HepG2 (cell line): Measurements from ENCODE around the gene ZNF428. TPM values are rescaled to one million over a fixed set of nuclear protein-coding genes. Genes with fewer than 3 reads are reported as not detected.

Source experiments
- ATAC-seq: fragments of 200-7000 bp; cut with Tn5 transposase; 3 replicates; pipeline ENCODE4 v1.9.1; 2020; ENCODE audit warnings: mild to moderate bottlenecking, moderate library complexity
- BruUV-seq: library from RNA; stranded (reverse); fragments of 400-500 nt; replicated peaks from 2 replicates; lab custom pipeline; 2021; lab: Mats Ljungman, UMichigan
- CTCF ChIA-PET: fragments of 300-600 bp; formaldehyde crosslinking; extraction: SDS; loops from one replicate; lab custom pipeline; 2021; ENCODE audit warnings: low total read pairs, inconsistent platforms, low intra/inter-chr PET ratio; lab: Yijun Ruan, JAX
- POLR2A ChIA-PET: fragments of 350-600 bp; sonication (Branson Sonifier 250); formaldehyde crosslinking; loops from one replicate; lab custom pipeline; 2020; ENCODE audit warnings: antibody characterized with exemption, inconsistent platforms; lab: Yijun Ruan, JAX
- DNase-seq: peaks from one replicate; pipeline ENCODE4 v3.0.0-alpha.2; 2015; ENCODE audit warnings: low spot score
- FAIRE-seq: peaks from 3 replicates; lab custom pipeline; 2011; peaks lifted over from hg19 to GRCh38; lab: Jason Lieb, UNC
- H2AFZ ChIP-seq: one replicate; pipeline ENCODE4 v1.6.1; 2011; ENCODE audit warnings: low read length, inconsistent platforms
- H3K27ac ChIP-seq: fragments of 300-600 bp; 3 replicates; pipeline ENCODE4 v1.8.0; 2011; ENCODE audit warnings: mixed run types, mild to moderate bottlenecking, mixed read lengths, low read length, inconsistent platforms; ENCODE audit not compliant: insufficient read depth; ENCODE audit errors: extremely low read length
- H3K27me3 ChIP-seq, 2 experiments: fragments of 200-600 bp in 1 of 2; 2 replicates in 1 of 2; 3 replicates in 1 of 2; pipeline versions ENCODE4 v1.6.0 to v1.8.0; 2011; ENCODE audit warnings: low read length in 2 of 2, mild to moderate bottlenecking in 2 of 2, moderate library complexity in 2 of 2, inconsistent platforms in 1 of 2; ENCODE audit not compliant: insufficient read depth in 2 of 2, control insufficient read depth in 1 of 2
- H3K36me3 ChIP-seq, 2 experiments: fragments of 200-600 bp in 1 of 2; replicated peaks in 1 of 2; 2 replicates in 1 of 2; 3 replicates in 1 of 2; pipeline versions ENCODE4 v1.5.1 to v1.8.0; 2011; ENCODE audit warnings: low read length in 2 of 2, inconsistent platforms in 1 of 2; ENCODE audit not compliant: insufficient read depth in 2 of 2, control insufficient read depth in 1 of 2
- H3K4me1 ChIP-seq: 2 replicates; pipeline ENCODE4 v1.5.1; 2012; ENCODE audit warnings: low read length, inconsistent platforms; ENCODE audit not compliant: insufficient read depth
- H3K4me2 ChIP-seq: 2 replicates; pipeline ENCODE4 v1.6.0; 2011; ENCODE audit warnings: low read depth, low read length, inconsistent platforms
- H3K4me3 ChIP-seq, 3 experiments: fragments of 200-600 bp in 1 of 3; sonication (generic), shearing (Covaris generic) in 1 of 3; replicated peaks in 1 of 3; 2 replicates each; pipeline ENCODE4 v1.5.1; 2011 to 2016; ENCODE audit warnings: low read length in 3 of 3, inconsistent platforms in 2 of 3, low read depth in 2 of 3, mild to moderate bottlenecking in 2 of 3, control low read depth in 1 of 3, mixed read lengths in 1 of 3; ENCODE audit not compliant: insufficient read depth in 1 of 3
- H3K79me2 ChIP-seq: one replicate; pipeline ENCODE4 v1.6.1; 2011; ENCODE audit warnings: low read length, inconsistent platforms; ENCODE audit not compliant: insufficient read depth
- H3K9ac ChIP-seq: 2 replicates; pipeline ENCODE4 v1.6.0; 2011; ENCODE audit warnings: mild to moderate bottlenecking, low read depth, low read length, inconsistent platforms; ENCODE audit not compliant: insufficient read depth
- H3K9me3 ChIP-seq: 2 replicates; pipeline ENCODE4 v1.5.1; 2012; ENCODE audit warnings: mild to moderate bottlenecking, low read length
- H4K20me1 ChIP-seq: 2 replicates; pipeline ENCODE4 v1.6.0; 2011; ENCODE audit warnings: inconsistent platforms, mild to moderate bottlenecking, low read length, moderate library complexity; ENCODE audit not compliant: insufficient read depth
- CENPT ChIP-seq: sonication (generic); formaldehyde crosslinking; IDR thresholded peaks from 2 replicates; pipeline ENCODE4 v1.8.0; 2022; ENCODE audit warnings: low read depth, mild to moderate bottlenecking, moderate library complexity, missing genetic modification reagents
- HNRNPLL ChIP-seq: fragments of 200-400 bp; formaldehyde crosslinking; IDR thresholded peaks from 2 replicates; pipeline ENCODE4 v1.6.1; 2017; ENCODE audit warnings: mild to moderate bottlenecking, low read depth, low read length; ENCODE audit not compliant: poor library complexity, severe bottlenecking
- KDM1A ChIP-seq: IDR thresholded peaks from 2 replicates; pipeline ENCODE4 v1.6.1; 2016; ENCODE audit warnings: missing compliant biosample characterization
- RCOR2 ChIP-seq: IDR thresholded peaks from 2 replicates; pipeline ENCODE4 v1.6.1; 2016; ENCODE audit warnings: missing biosample characterization, missing genetic modification reagents
- ZMYM3 ChIP-seq: sonication (generic); formaldehyde crosslinking; IDR thresholded peaks from 2 replicates; pipeline ENCODE4 v1.5.1; 2020; ENCODE audit warnings: mild to moderate bottlenecking, missing genetic modification reagents
- ZNF629 ChIP-seq: sonication (generic); formaldehyde crosslinking; conservative IDR thresholded peaks from 2 replicates; pipeline ENCODE4 v1.5.0; 2020; ENCODE audit warnings: missing genetic modification reagents
- WGBS: methylation state at CpG from one replicate; pipeline ENCODE4 v1.1.6; 2017; ENCODE audit warnings: low lambda C conversion rate; 5-methylcytosine and 5-hydroxymethylcytosine counted together
- in situ Hi-C: cut with HindIII; loops from 2 replicates; pipeline ENCODE4 v1.10.0; 2017; ENCODE audit warnings: low pct_unique_long_range_greater_than_20kb; ENCODE audit not compliant: extremely low pct_ligation_motif_present
- intact Hi-C: fragments of 100-400 bp; cut with micrococcal nuclease; formaldehyde crosslinking; loops from one replicate; pipeline ENCODE4 v1.10.0; 2022; ENCODE audit not compliant: unreplicated experiment
- polyA plus RNA-seq, 8 experiments: library from polyadenylated mRNA; depleted of rRNA in 3 of 8; stranded (reverse) in 7 of 8; unstranded in 1 of 8; fragments of >200 nt; fragmentation: Illumina TruSeq in 4 of 8; extraction: Trizol in 4 of 8; gene quantifications; 2 replicates each; pipeline versions ENCODE4 v1.2.1 to v1.2.3, GENCODE V29; 2011 to 2016; ENCODE audit warnings: low read depth in 4 of 8, missing spikeins in 1 of 8, mixed read lengths in 1 of 8; ENCODE audit not compliant: insufficient read depth in 1 of 8
- total RNA-seq, 5 experiments: library from RNA; depleted of rRNA; stranded (reverse); fragments of >200 nt; fragmentation: Illumina TruSeq; extraction: Trizol; gene quantifications; 2 replicates each; pipeline ENCODE4 v1.2.3, GENCODE V29; 2016; ENCODE audit warnings: low read depth in 1 of 5
- TF ChIP-seq, protein P1 (sequence below): sonication (generic); formaldehyde crosslinking; IDR thresholded peaks from 2 replicates; pipeline ENCODE4 v1.4.0; 2020; ENCODE audit warnings: missing genetic modification reagents

ZNF428 gene
- total and polyA plus RNA-seq, 2 of the 13 experiments (the other 11 are each of a cell fraction or from before 2014, with no cell fraction given) = 10.4 to 26.9 TPM

DNA sequence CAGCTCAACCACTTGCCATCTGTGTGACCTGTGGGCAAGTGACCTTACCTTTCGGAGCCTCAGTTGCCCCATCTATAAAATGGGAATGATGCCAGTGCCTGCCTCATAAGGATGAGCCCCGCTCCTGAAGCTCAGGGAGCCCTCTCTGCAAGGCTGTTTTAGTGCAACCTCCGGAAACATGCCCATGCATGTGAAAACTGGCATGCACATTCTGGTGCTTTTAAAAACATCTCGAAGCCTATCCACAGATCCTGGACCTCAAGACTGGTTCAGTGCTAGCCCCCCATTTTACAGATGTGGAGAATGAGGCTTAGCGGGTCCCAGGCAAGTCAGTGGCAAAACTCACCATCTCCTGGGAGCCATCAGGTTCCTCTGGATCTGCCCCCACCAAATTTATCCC lies 14.6 kb upstream of the ZNF428 start:
- H3K27ac ChIP-seq = peak overlapping the region; percentile 90
- H3K4me1 ChIP-seq = peaks cover 56% of the 10 kb centered on the region
- no peak overlapping the region for H3K4me3 ChIP-seq
- H3K79me2 ChIP-seq = no peaks in the 10 kb centered on the region
- no peak for ATAC-seq
- no peak overlapping the region for H2AFZ ChIP-seq
- H3K27me3 ChIP-seq = no peaks in the 10 kb centered on the region
- peak overlapping the region; percentile 87; the same call in 1 of the 2 replicates for H3K9ac ChIP-seq
- H3K9me3 ChIP-seq = no peaks in the 10 kb centered on the region
- ChIA-PET CTCF (no interaction called here), POLR2A (interaction anchor here (1.7 to 2.3 kb wide), 2 partner anchors 34 to 39 kb away, joined by 10 to 20 read pairs; partner anchors contain the start of genes IRGQ and ZNF576)
- in situ Hi-C loops = no loop called here
- no peaks in the 10 kb centered on the region for H4K20me1 ChIP-seq
- H3K4me2 ChIP-seq = peak overlapping the region; percentile 92; the same call in 1 of the 2 replicates
- no TSS peak for BruUV-seq
- no peak for DNase-seq
- intact Hi-C loops = loop anchor here (2.0 kb wide), 1 partner anchor 15 kb away; the partner anchor contains the start of gene ZNF428
- no peak for FAIRE-seq
- H3K36me3 ChIP-seq = no peaks in the 10 kb centered on the region
- TF ChIP-seq RCOR2 (0 out of 2 replicates have a peak, but pooled peaks have one; percentile 8), ZMYM3 (CRISPR knock-in tag) (peak; percentile 51), HNRNPLL (no peak), CENPT (CRISPR knock-in tag) (no peak), ZNF629 (CRISPR knock-in tag) (peak; percentile 92), KDM1A (0 out of 2 replicates have a peak, but pooled peaks have one; percentile 18)
- TF ChIP-seq, protein P1, sequence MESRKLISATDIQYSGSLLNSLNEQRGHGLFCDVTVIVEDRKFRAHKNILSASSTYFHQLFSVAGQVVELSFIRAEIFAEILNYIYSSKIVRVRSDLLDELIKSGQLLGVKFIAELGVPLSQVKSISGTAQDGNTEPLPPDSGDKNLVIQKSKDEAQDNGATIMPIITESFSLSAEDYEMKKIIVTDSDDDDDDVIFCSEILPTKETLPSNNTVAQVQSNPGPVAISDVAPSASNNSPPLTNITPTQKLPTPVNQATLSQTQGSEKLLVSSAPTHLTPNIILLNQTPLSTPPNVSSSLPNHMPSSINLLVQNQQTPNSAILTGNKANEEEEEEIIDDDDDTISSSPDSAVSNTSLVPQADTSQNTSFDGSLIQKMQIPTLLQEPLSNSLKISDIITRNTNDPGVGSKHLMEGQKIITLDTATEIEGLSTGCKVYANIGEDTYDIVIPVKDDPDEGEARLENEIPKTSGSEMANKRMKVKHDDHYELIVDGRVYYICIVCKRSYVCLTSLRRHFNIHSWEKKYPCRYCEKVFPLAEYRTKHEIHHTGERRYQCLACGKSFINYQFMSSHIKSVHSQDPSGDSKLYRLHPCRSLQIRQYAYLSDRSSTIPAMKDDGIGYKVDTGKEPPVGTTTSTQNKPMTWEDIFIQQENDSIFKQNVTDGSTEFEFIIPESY = 0 out of 2 replicates have a peak, but pooled peaks have one; percentile 12
- WGBS = 95% methylated on average over 5 of the region's 5 CpGs
